Right hindlimb (tissue), 1 donor: Measurements from ENCODE around the gene GABRG3.

Experiments used
- DNase-seq: peaks from one replicate; pipeline ENCODE4 v3.0.0-alpha.2; 2018

The GABRG3 gene

GRCh38 chr15:26970712-26971210 is at the start of gene GABRG3:
Gene GABRG3, plus strand, starts transcription at chr15:26971181.
- peak; percentile 47 for DNase-seq

- DNase-seq, result no peak
Measured at GRCh38 chr15:26921433-26921832, 49.5 kb upstream of the GABRG3 start.

GRCh38 chr15:26926081-26926480 is 44.9 kb upstream of the GABRG3 start:
- DNase-seq, result no peak

DNA sequence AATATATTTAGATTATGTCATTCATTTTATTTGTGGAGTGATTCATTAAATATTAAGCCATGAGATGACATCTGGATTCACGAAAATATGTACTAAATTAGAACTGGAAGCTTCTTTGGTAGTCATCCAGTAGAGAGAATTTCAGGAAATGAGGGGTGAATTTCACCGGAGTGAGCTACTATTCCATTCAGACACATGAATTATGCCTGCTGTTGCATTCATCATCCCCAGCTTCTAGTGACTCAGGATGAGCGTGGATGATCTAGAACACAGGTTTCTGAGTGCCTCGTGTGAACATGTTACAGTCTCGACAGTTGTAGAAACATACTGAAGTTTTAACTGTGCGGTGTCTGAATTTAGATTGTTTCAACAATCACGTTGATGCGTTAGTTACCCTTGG is 42.9 kb upstream of the GABRG3 start:
- no peak for DNase-seq

- DNase-seq, result no peak
Measured at GRCh38 chr15:26929588-26929987, 41.4 kb upstream of the GABRG3 start.

DNA sequence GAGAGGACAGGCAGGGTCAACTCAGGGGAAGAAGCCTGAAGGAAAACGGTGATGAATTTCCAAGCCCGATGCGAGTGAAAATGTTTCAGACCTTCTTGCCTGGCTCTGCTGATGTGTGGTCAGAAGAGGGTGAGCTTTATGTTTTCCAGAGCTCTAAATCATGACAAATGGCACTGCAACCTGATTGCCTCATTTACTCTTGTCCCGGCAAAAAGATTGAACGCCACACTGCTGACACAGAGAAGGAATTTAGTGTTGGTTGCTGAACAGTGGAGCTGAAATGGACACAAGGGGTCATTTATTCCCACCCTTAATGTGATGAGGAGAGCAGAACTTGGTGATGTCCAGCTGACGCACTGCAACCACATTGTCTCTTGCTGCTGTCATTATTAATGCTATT is 36.1 kb upstream of the GABRG3 start:
- DNase-seq, result no peak

GRCh38 chr15:26935322-26935721 is 35.7 kb upstream of the GABRG3 start:
- no peak for DNase-seq

DNA sequence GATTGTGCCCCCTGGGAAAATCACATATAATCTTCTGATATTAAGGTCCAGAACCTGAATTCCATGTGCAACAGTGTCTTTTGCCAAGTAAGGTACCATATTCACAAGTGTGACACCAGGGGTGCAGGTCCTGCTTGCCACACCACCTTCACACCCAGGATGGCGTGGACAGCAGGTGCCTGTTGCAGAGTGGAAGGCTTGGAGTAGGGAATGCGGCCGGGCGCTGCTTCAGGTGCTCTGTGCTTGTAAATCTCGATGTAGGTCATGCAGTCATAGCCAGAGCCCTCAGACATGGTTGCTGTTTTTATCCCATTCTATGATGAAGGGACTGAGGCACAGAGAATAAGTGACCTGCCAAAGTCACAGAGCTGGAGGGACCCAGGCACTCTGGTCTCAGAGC is 34.5 kb upstream of the GABRG3 start:
- no peak for DNase-seq

DNA sequence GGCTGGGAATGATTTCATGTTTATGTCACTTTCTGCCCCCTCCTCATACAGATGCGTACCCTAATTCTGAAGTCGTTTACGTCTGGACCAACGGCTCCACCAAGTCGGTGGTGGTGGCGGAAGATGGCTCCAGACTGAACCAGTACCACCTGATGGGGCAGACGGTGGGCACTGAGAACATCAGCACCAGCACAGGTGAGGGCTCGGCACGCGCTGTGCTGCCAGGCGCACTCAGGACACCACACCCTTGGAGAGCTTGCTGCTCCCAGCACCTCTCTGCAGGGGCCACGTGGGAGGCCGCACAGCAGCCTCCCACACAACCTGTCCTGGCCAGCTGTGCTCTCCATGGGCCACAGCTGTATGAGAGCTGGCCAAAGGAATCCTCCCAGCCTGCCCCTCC is 33.8 kb upstream of the GABRG3 start:
- no peak for DNase-seq

DNA sequence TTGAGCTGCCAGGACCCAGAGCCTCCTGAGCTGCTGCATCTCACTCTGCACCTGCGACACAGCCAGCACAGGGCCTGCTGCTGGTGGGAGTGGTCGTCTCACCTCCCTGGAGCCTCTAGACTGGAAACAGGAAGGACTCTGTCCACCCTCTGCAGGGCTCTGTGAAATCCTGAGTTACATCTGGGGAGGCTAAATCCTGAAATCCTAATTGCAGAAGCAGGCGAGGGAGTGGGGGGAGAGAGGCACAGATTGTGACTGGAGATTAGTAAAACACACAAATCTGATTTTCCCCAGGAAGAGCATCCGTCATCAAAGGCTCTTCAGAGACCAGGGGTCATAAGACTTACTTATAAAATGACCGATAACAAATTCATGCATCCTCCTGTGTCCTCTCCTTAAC is 31.6 kb upstream of the GABRG3 start:
- DNase-seq, result no peak

- DNase-seq, result no peak
Measured at GRCh38 chr15:26941489-26941888, 29.5 kb upstream of the GABRG3 start.

GRCh38 chr15:26943866-26944265 is 27.1 kb upstream of the GABRG3 start:
- no peak for DNase-seq

- DNase-seq, result no peak
Measured at GRCh38 chr15:26945046-26945445, 25.9 kb upstream of the GABRG3 start.

GRCh38 chr15:26950001-26950400 is 21.0 kb upstream of the GABRG3 start:
- DNase-seq, result no peak

GRCh38 chr15:26954403-26954802 is 16.6 kb upstream of the GABRG3 start:
- no peak for DNase-seq

DNA sequence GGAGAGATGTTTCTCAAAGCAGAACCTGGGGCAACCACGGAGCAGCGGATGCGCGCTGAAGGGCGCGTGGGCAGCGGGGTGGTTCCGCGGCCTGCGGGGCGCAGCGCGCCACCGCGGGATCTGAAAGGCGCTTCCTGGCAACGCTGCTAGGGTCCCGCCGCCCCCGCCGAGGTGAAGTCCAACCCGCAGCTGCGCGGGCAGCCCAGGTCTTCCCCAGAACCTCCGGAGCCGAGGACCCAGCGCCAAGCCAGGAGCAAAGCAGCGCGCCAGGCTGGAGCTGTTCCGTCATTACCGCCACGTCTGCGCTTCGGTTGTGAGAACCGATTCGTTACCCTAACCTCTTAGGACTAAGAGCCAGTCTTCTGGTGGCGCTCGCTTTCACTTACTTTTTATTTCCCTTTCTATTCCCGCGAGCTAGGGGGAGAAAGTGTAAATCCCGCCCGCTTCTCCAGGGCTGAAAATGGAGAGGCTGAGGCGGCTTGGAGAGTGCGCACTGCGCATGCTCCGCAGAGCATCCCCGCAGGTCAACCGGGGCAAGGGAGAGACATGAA is 3.2 kb upstream of the GABRG3 start:
- peak; percentile 67 for DNase-seq

GRCh38 chr15:26968806-26969205 is 2.2 kb upstream of the GABRG3 start:
- DNase-seq, result no peak

- DNase-seq, result no peak
Measured at GRCh38 chr15:26971271-26972018, 464 bp downstream of the GABRG3 start.

- no peak for DNase-seq
Measured at GRCh38 chr15:26972636-26973035, 1.7 kb downstream of the GABRG3 start.

GRCh38 chr15:26974120-26974780 is 3.3 kb downstream of the GABRG3 start:
- DNase-seq, result no peak

GRCh38 chr15:26981492-26981891 is 10.5 kb downstream of the GABRG3 start:
- no peak for DNase-seq

GRCh38 chr15:26983822-26984221 is 12.8 kb downstream of the GABRG3 start:
- no peak for DNase-seq

DNA sequence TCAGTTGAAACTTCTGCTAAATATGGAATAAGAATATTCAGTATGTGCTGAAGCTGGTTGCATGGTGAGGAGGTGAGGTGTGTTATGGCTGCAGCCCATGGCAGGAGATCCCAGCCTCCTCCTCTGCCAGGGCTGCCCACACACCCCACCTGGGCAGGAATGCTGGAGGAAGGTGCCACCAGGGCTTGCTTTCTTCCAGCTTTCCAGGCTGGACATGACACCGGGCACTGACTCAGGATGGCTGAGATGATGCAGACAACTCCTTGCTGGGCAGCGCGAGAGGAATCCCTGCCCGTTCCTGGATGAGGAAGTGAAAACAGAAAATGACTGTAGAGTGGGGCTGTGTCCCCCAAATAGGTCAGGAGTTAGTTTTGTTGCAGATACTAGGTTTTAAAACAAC is 14.1 kb downstream of the GABRG3 start:
- DNase-seq, result no peak

DNA sequence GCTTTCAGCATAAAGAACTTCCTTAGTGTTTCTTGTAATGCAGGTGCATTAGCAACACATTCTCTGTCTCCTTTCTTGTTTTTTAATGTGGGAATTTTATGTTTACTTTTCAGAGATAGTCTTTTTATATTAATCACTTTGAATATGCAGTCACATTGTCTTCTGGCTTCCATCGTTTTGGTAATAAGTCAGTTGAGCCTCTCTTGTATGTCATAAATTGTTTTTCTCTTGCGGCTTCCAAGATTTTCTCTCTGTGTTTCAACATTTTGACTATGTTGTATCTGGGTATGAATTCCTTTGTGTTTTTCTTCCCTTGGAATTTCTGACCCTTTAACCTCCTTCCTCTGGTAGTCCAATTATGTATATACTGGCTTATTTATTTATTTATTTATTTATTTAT is 25.3 kb downstream of the GABRG3 start:
- no peak for DNase-seq
